ENCODE results near the gene ALCAM. TPM values are rescaled to one million over a fixed set of nuclear protein-coding genes. Genes with fewer than 3 reads are reported as not detected.
A peak's percentile ranks its signal among the peaks of the same experiment; 100 is the strongest.

The ALCAM gene
- total RNA-seq, 3 donors from 2014 or later = 20.3 to 223 (median 118) TPM

- intact Hi-C loops (cut with DNase I; ENCODE audit: low total_unique reads) = no loop called here
- Histone ChIP-seq H3K4me3 (peak overlapping the region; percentile 72 to 81 (median 74)), H3K9me3 (no peaks in the 10 kb centered on the region), H3K27me3 (no peaks in the 10 kb centered on the region), H3K27ac (peak overlapping the region; percentile 90 to 95), H3K36me3 (no peaks in the 10 kb centered on the region), H3K4me1 (no peaks in the 10 kb centered on the region)
- DNase-seq (ENCODE audit: low spot score in 2 of 2) = peak; percentile 69 to 81
- peak in 1 of 3 donors; percentile 68 for TF ChIP-seq POLR2AphosphoS5 (IDR thresholded peaks at IDR 0.05)
- TF ChIP-seq, protein P1, sequence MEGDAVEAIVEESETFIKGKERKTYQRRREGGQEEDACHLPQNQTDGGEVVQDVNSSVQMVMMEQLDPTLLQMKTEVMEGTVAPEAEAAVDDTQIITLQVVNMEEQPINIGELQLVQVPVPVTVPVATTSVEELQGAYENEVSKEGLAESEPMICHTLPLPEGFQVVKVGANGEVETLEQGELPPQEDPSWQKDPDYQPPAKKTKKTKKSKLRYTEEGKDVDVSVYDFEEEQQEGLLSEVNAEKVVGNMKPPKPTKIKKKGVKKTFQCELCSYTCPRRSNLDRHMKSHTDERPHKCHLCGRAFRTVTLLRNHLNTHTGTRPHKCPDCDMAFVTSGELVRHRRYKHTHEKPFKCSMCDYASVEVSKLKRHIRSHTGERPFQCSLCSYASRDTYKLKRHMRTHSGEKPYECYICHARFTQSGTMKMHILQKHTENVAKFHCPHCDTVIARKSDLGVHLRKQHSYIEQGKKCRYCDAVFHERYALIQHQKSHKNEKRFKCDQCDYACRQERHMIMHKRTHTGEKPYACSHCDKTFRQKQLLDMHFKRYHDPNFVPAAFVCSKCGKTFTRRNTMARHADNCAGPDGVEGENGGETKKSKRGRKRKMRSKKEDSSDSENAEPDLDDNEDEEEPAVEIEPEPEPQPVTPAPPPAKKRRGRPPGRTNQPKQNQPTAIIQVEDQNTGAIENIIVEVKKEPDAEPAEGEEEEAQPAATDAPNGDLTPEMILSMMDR (IDR thresholded peaks at IDR 0.05) = no peak
- TF ChIP-seq POLR2A (IDR thresholded peaks at IDR 0.05) = no peak
Observed at GRCh38 chr3:105368566-105369499, 2.1 kb downstream of the ALCAM start.

GRCh38 chr3:105369500-105370371 is 3.0 kb downstream of the ALCAM start:
- DNase-seq (ENCODE audit: low spot score in 2 of 2) = peak; percentile 56 to 66
- intact Hi-C loops (cut with DNase I; ENCODE audit: low total_unique reads) = no loop called here
- no peaks in the 10 kb centered on the region for H3K27me3 ChIP-seq

DNA sequence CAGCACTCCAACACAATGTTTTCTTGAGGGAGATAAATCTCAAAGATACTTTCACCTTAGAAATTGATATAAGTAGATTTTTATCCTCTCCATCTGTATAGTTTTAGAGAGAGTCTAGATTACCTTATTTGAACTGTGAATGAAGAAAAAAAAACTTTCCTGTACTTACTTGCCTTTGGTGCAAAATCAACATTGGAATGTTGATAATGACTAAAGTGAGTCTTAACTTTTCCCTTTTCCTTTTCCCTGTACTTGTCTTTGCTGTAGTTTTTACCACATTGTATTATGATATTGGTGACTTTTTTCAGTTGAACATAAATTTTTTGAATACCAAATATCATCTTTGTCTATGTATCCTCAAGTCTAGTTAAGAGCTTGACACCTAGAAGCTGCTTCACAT is 6.7 kb downstream of the ALCAM start:
- no peak overlapping the region for H3K4me3 ChIP-seq
- H3K27ac ChIP-seq = no peak overlapping the region
- TF ChIP-seq POLR2AphosphoS5 (IDR thresholded peaks at IDR 0.05) (no peak), POLR2A (IDR thresholded peaks at IDR 0.05) (no peak)
- TF ChIP-seq, protein P1 (IDR thresholded peaks at IDR 0.05) = no peak
- no peaks in the 10 kb centered on the region for H3K36me3 ChIP-seq
- H3K9me3 ChIP-seq = no peaks in the 10 kb centered on the region
- H3K27me3 ChIP-seq = no peaks in the 10 kb centered on the region
- no peak for DNase-seq (ENCODE audit: low spot score in 2 of 2)
- no peaks in the 10 kb centered on the region for H3K4me1 ChIP-seq
- intact Hi-C loops (cut with DNase I; ENCODE audit: low total_unique reads) = no loop called here

More at GRCh38 chr3:105369500-105370371, 3.0 kb downstream of the ALCAM start:
- H3K4me3 ChIP-seq = peak overlapping the region; percentile 72 to 81 (median 74)
- H3K4me1 ChIP-seq = no peaks in the 10 kb centered on the region
- H3K27ac ChIP-seq = peak overlapping the region; percentile 90 to 95
- TF ChIP-seq POLR2A (IDR thresholded peaks at IDR 0.05) (no peak), POLR2AphosphoS5 (IDR thresholded peaks at IDR 0.05) (no peak)
- TF ChIP-seq, protein P1 (IDR thresholded peaks at IDR 0.05) = peak; percentile 49 to 54 (median 52)
- no peaks in the 10 kb centered on the region for H3K36me3 ChIP-seq
- no peaks in the 10 kb centered on the region for H3K9me3 ChIP-seq

GRCh38 chr3:105375750-105376511 is 9.2 kb downstream of the ALCAM start:
- Histone ChIP-seq H3K27ac (no peak overlapping the region), H3K9me3 (no peaks in the 10 kb centered on the region), H3K27me3 (no peaks in the 10 kb centered on the region), H3K36me3 (no peaks in the 10 kb centered on the region), H3K4me1 (no peaks in the 10 kb centered on the region), H3K4me3 (no peak overlapping the region)
- TF ChIP-seq, protein P1 (IDR thresholded peaks at IDR 0.05) = no peak
- TF ChIP-seq POLR2AphosphoS5 (IDR thresholded peaks at IDR 0.05) (no peak), POLR2A (IDR thresholded peaks at IDR 0.05) (no peak)
- intact Hi-C loops (cut with DNase I; ENCODE audit: low total_unique reads) = no loop called here
- DNase-seq (ENCODE audit: low spot score in 2 of 2) = no peak
